ENCODE results near the gene GGA1. TPM values are rescaled to one million over a fixed set of nuclear protein-coding genes. Genes with fewer than 3 reads are reported as not detected.
A peak's percentile ranks its signal among the peaks of the same experiment; 100 is the strongest.

Gene GGA1
- polyA plus RNA-seq, 1 of the 3 experiments (the other 2 are of a cell fraction), result 81.1 TPM

- TF ChIP-seq FOXJ3 (CRISPR knock-in tag; IDR thresholded peaks at IDR 0.05) (no peak), MEF2A (IDR thresholded peaks at IDR 0.05; ENCODE audit: borderline replicate concordance, low read depth) (no peak), USF1 (IDR thresholded peaks at IDR 0.05; ENCODE audit: borderline replicate concordance, low read depth) (no peak), RFX5 (IDR thresholded peaks at IDR 0.05; ENCODE audit: low read length) (no peak), IRF3 (IDR thresholded peaks at IDR 0.05; ENCODE audit: low read depth, low read length) (no peak)
Measured at GRCh38 chr22:37659897-37660708, 51.5 kb downstream of the GGA1 start (continued).

GRCh38 chr22:37660709-37661045 is 52.0 kb downstream of the GGA1 start:
- Histone ChIP-seq H3K27me3 (ENCODE audit: insufficient read depth) (no peaks in the 10 kb centered on the region), H3K27ac (ENCODE audit: low read depth in 2 of 2, low read length in 1 of 2) (peak overlapping the region; percentile 7 to 83; a peak in 3 of 4 replicates), H2AFZ (ENCODE audit: low read depth) (no peak overlapping the region), H3F3A (replicated peaks; ENCODE audit: insufficient read depth) (peaks cover 20% of the 10 kb centered on the region), H3K36me3 (replicated peaks in 1 of 2; ENCODE audit: control insufficient read depth in 1 of 2, insufficient read depth in 2 of 2, low read length in 1 of 2) (no peaks in the 10 kb centered on the region), H3K9ac (no peak overlapping the region), H3K4me2 (peak overlapping the region; percentile 93), H3K4me1 (ENCODE audit: control insufficient read depth in 1 of 2, insufficient read depth in 2 of 2, low read depth in 1 of 2, low read length in 1 of 2) (peaks cover 19 to 37% of the 10 kb centered on the region in 2 experiments; a peak in 3 of 4 replicates), H3K4me3 (ENCODE audit: low read depth in 2 of 2, low read length in 1 of 2) (peak overlapping the region in 1 of 2 experiments; percentile 29; a peak in 2 of 4 replicates), H4K20me1 (ENCODE audit: insufficient read depth) (peaks cover 22% of the 10 kb centered on the region; the same call in 1 of the 2 replicates), H3K9me2 (no peaks in the 10 kb centered on the region), H3K9me3 (no peaks in the 10 kb centered on the region), H3K79me2 (ENCODE audit: insufficient read depth) (peaks cover 63% of the 10 kb centered on the region)
- TF ChIP-seq POLR2AphosphoS5 (IDR thresholded peaks at IDR 0.05; ENCODE audit: low read depth, low read length) (no peak), EP300 (IDR thresholded peaks at IDR 0.05; ENCODE audit: borderline replicate concordance in 1 of 2, low read depth in 1 of 2, low read length in 1 of 2) (no peak), ZBTB33 (IDR thresholded peaks at IDR 0.05; ENCODE audit: borderline replicate concordance, low read depth) (no peak), NRF1 (IDR thresholded peaks at IDR 0.05; ENCODE audit: low read depth, low read length) (no peak), YY1 (IDR thresholded peaks at IDR 0.05; ENCODE audit: low read depth) (no peak), MXI1 (IDR thresholded peaks at IDR 0.05; ENCODE audit: low read depth, low read length) (no peak), EZH2phosphoT487 (IDR thresholded peaks at IDR 0.05; ENCODE audit: borderline replicate concordance, low read depth) (no peak)
- ChIA-PET POLR2A (interaction anchor here (0.8 to 1.3 kb wide), 3 partner anchors 14 to 27 kb away, joined by 3 to 4 read pairs (median 4); partner anchors contain the start of gene LGALS1), CTCF (interaction anchor here (1.0 to 44.3 kb wide), 10 partner anchors 10 to 157 kb away, joined by 3 to 898 read pairs (median 8); partner anchors contain the start of genes LGALS1, NOL12 and SH3BP1)
- no peak for DNase-seq
- WGBS (ENCODE audit: low lambda C conversion rate), result 25% methylated on average over 1 of the region's 2 CpGs
